ACHN (cell line): ENCODE data around the gene MYO5C.

Experiments used
- DNase-seq: peaks from one replicate; pipeline ENCODE4 v3.0.0-alpha.2; 2015
- in situ Hi-C: cut with HindIII; loops from 2 replicates; pipeline ENCODE4 v1.10.0; 2017; ENCODE audit warnings: low sequenced_read_pairs, low pct_ligation_motif_present, low pct_unique_long_range_greater_than_20kb

MYO5C gene

GRCh38 chr15:52199271-52199670 lies 96.3 kb downstream of the MYO5C start:
- DNase-seq, result no peak
- in situ Hi-C loops, result no loop called here

GRCh38 chr15:52196891-52197290 lies 98.7 kb downstream of the MYO5C start:
- in situ Hi-C loops, result no loop called here
- no peak for DNase-seq

GRCh38 chr15:52193791-52194190 lies 101.8 kb downstream of the MYO5C start:
- in situ Hi-C loops, result no loop called here
- DNase-seq, result no peak

GRCh38 chr15:52193321-52193720 lies 102.3 kb downstream of the MYO5C start:
- in situ Hi-C loops, result no loop called here
- DNase-seq, result no peak

GRCh38 chr15:52191207-52191606 lies 104.4 kb downstream of the MYO5C start, which contains the start of gene GNB5:
GNB5 (minus strand) TSS chr15:52191392; CDS start chr15:52184676, 6,716 bp downstream.
- in situ Hi-C loops, result no loop called here
- no peak for DNase-seq

GRCh38 chr15:52186651-52187486 lies 108.7 kb downstream of the MYO5C start:
- no peak for DNase-seq
- in situ Hi-C loops, result no loop called here

GRCh38 chr15:52185151-52185561 lies 110.4 kb downstream of the MYO5C start:
- in situ Hi-C loops, result no loop called here
- DNase-seq, result no peak

GRCh38 chr15:52184721-52185120 lies 110.9 kb downstream of the MYO5C start:
- DNase-seq, result no peak
- in situ Hi-C loops, result no loop called here

- in situ Hi-C loops, result no loop called here
- DNase-seq, result no peak
Measured at GRCh38 chr15:52183562-52184173, 111.9 kb downstream of the MYO5C start.

- in situ Hi-C loops, result no loop called here
- DNase-seq, result no peak
Measured at GRCh38 chr15:52181938-52182780, 113.4 kb downstream of the MYO5C start.

- in situ Hi-C loops, result no loop called here
- DNase-seq, result no peak
Measured at GRCh38 chr15:52180851-52181450, 114.7 kb downstream of the MYO5C start.

- in situ Hi-C loops, result no loop called here
- DNase-seq, result no peak
Measured at GRCh38 chr15:52180196-52180835, 115.3 kb downstream of the MYO5C start.

GRCh38 chr15:52179278-52180195 lies 116.1 kb downstream of the MYO5C start:
- peak; percentile 84 for DNase-seq
- in situ Hi-C loops, result no loop called here

- peak; percentile 12 for DNase-seq
- in situ Hi-C loops, result no loop called here
Measured at GRCh38 chr15:52178765-52179164, 116.8 kb downstream of the MYO5C start.

- no peak for DNase-seq
- in situ Hi-C loops, result no loop called here
Measured at GRCh38 chr15:52172869-52173268, 122.7 kb downstream of the MYO5C start.

- DNase-seq, result no peak
- in situ Hi-C loops, result no loop called here
Measured at GRCh38 chr15:52171807-52172206, 123.8 kb downstream of the MYO5C start.

- no peak for DNase-seq
- in situ Hi-C loops, result no loop called here
Measured at GRCh38 chr15:52171386-52171785, 124.2 kb downstream of the MYO5C start.
